Globus pallidus (tissue), 1 donor: ENCODE data around the gene CHN1.

Source experiments
- DNase-seq: peaks from one replicate; pipeline ENCODE4 v3.0.0-alpha.2; 2015; ENCODE audit warnings: low spot score

Gene CHN1

DNA sequence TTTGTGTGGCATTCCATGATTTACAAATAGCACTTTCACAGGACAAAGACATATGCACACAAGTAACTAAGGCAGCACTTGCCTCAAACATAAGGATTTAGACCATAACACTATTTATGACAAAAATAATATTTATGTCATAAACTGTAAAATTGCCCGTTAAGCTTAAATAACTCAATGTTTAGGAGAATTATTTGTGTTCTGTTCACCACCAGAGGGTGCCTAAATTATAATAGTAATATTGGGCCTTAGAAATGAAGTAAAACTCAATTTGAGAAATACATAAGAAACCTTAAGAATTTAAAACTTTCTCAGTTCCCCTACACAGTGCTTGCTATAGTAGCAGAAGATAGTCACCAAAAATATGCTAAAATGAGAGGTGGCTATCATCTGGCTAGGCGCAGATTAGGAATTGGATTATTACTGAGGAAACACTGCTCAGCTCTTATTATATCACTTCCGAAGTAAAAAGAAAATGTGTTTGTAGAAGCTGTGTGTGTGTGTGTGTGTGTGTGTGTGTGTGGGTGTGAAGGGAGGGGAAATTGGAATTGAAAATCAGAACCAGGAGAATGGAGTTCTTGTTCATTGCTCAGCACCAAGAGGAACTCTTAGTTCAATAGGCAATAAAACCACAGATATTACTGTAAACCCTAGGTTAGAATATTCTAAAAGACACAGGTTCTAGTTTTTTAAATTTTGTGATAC lies 4.9 kb upstream of the CHN1 start:
- no peak for DNase-seq

DNA sequence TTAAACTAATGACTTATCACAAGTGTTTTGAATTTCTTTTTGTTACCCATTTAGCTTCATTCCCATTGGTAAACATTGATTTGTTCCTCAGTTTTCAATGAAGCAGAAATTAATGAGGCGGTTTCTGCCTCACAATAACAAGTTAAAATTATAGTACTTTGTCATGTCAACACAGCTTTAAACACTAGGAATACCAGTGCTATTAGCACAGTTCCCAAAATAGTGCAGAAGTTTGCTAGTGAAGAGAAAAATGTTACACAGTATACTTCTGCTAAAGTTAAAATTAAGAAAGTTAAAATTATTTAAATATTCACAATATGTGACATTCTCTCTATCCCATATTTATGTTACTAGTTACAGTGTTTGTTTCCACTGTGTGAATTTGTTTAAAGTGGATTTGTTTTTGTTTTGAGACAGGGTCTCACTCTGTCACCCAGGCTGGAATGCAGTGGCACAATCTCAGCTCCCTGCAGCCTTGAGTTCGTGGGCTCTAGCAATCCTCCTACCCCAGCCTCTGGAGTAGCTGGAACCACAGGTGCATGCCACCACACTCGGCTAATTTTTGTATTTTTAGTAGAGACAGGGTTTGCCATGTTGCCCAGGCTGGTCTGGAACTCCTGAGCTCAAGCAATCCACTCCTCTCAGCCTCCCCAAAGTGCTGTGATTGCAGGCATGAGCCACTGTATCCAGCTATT lies 3.8 kb upstream of the CHN1 start:
- DNase-seq, result no peak

DNA sequence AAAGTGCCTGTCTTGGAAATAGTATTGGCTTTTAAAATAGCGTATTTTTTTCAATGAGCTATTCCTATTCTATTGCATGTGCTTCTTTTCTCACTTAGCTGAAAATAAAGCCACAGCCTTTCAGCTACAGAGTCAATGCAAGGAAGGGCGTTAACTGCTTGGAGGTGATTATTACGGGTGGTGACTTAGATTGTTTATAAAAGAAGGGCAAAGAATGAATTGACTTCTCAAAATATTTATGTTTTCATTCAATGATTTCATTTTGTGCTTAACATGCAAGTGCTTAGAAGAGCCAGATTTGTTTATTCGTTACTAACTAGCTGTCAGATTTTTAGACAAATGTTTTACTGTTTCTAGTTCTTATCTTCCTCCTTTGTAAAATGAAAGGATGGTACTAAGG lies 2.8 kb upstream of the CHN1 start:
- no peak for DNase-seq

DNA sequence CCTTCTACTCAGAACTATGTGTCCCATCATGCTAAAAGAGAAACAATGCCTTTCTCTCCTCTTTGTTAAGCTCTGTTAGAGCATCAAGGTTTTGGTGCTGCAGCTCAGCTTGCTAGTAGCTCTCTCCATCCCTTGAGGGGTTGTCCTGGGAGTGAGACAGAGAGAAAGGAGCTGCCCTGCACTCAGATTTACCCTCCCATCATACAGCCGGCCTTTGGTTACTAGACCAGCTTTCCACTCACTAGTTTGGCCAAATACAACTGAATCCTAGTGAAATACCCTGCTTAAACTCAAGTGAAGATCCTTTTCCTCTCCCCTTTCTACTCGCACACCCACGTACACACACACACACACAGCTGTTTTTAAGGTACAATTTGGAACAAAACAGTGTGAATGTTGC lies 2.3 kb upstream of the CHN1 start:
- no peak for DNase-seq

DNA sequence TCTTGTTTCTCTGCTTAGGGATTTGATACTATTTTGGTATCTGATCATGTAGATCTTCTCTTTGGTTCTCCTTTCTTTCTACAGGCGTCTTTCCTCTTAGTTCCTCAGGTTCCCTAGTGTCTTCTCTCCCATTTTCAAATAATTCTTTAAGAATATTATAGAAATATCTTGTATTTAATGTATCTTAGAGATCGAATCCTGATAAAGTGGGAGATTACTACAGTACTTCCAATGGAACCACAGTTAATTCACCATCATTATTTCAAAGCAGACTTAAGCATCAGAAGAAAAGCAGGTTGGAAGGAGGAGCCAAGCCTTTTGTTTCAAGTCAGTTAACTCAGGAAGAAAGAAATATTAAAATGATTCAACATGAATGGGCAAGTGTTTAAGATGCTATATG lies 1.1 kb upstream of the CHN1 start:
- DNase-seq, result no peak

DNA sequence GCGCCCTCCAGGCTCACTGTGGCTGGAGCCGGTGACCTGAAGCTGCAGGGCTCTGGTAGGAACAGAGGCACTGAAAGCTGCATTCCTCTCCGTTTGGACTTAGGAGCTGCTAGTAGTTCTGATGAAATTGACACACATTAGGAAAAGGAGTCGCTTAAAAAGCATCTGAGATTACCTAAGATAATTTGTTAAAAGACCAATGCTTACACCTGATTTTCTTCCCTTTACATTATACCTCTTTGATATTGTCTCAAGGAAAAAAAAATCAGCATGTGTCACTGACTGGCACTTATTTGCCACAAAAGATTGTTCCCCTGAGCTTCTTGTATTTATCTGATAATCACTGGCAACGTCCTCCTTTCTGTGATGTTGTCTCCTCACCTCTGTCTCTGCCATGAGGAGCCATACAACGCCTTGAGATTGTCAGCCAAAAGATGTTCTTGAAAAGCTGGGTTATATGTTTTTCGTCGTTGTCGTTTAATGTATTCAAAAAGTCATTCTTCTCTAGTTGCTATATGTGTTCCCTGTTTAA lies 618 bp upstream of the CHN1 start:
- DNase-seq, result no peak

DNA sequence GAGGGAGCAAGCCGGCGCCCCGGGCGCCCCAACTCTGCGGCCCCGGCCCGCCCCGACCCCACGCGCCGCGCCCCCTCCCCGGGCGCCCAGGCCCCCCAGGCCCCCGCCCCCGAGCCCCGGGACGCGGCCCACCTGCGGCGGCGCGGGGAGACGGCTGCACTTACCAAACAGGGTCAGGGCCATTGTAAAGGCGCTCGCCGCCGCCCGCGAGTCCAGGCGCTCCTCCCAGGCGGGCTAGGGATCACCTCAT lies 526 bp downstream of the CHN1 start:
- no peak for DNase-seq

DNA sequence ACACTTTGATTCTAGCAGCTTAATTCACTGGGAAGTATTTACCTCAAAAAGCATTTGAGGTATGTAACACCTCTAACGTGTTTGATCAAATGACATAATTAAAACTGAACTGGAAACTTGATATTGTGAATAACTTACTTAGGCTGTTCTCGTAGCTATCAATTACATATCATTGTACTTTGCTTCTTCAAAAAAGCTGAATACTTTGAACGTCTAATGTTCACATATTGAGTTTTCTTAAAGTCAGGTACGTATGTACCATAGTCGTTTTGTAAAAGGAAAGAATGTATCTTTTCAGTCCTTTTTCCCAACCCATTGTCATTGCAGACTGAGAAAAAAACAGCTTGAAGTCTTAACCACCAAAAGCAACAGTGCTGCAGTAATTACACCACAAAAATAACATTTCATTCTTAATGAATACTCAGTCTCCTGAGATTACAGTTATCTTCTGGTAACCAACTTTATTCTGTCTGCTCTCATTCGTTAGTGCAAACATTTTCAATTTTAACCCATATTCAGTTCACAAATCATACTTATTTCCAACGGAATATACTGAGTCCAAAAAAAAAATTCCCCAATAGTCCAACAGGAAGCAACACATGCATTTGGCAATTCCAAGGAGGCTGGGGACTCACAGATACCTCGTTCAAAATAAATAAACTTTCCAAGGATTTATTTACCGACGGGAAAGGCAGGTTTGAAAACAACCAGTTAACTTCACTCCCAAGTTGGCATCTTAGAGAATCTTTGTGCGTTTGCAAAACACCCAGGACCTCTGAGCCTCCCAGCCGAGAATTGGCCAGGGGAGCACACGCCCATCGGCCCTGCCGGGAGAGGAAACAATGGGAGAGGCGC lies 1.1 kb downstream of the CHN1 start:
- DNase-seq, result peak; percentile 25

DNA sequence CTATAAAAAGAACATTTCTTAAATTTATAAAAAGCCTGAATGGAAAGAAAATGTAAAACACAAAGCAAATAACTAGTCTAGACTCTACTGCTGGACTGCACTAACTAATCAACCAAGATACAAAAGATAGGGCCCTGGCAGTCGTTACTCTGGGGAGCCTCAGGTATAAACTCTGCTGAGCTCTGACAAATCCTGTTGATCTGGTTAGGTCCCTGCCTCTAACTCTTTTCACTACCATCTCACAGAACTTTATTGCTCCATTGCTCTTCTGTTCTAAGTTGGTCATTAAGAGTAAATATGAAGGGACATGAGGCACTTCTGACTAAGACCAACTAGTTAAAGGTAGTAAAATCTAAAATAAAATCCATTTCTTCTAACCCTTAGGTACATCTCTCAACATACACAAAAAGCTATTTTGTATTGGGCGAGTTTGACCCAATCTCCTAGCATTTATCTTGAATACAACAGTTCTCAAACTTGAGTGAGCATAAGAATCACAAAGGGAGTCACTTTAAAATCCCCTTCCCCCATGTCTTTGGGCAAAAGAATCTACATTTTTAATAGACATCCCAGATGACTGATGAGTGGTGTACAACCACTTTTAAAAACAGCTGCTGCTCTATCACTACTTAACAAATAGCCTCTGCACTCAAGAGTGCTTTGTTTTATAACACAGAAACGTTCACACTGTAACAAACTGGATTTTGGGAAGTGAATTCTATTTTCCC lies 2.5 kb downstream of the CHN1 start:
- DNase-seq, result no peak

DNA sequence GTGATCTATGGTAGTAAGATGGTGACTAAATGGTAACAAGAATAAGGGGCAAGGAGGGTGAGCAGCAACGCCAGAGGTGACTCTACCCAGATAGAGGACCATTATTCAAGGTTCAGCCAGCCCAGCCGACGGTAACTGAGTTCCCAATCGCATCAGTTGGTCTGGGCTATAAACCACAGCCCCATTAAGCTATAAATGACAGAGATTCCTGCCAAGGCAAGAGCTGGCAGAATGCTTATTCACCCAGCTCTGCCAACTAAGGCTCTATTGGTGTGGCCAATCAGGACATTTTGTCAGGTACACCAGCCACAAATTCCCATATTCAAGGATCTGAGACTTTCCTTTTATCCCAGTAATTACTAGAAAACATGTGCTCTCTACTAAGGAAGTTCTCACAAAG lies 3.6 kb downstream of the CHN1 start:
- DNase-seq, result no peak

DNA sequence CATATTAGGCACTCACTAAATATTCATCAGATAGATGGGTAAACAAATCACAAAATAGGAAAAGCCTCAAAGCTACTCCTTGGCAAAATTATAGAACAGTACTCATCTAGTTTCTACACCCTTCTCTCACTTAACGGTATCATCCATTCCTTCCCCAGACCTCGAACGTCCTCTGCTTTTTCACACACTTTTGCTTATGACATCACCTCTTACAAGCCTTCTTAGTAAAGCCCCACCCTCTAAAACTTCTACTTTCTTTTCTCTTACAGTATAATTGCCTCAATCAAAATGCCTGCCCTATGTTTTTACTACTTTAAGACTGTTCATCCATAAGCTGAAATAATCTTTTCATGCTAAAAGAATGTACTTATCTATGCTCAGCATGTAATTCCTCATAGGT lies 8.1 kb downstream of the CHN1 start:
- DNase-seq, result no peak

DNA sequence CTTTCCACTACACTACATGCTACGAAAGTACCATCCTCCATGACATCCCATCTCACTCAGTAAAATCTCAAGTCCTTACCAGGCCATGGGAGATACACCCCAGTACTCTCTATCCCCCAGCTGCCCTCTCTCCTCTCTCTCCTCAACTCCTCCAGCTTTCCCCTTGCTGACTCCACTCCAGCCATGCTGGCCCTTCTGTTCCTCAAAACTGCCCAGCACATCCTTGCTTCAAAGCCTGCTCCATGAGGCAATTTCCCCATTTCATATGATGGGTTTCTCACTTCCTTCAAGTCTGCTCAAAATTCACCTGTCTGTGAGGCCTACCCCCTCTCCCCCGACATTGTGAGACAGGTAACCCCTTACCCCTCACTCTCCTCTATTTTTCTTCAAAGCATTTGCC lies 8.6 kb downstream of the CHN1 start:
- DNase-seq, result no peak

DNA sequence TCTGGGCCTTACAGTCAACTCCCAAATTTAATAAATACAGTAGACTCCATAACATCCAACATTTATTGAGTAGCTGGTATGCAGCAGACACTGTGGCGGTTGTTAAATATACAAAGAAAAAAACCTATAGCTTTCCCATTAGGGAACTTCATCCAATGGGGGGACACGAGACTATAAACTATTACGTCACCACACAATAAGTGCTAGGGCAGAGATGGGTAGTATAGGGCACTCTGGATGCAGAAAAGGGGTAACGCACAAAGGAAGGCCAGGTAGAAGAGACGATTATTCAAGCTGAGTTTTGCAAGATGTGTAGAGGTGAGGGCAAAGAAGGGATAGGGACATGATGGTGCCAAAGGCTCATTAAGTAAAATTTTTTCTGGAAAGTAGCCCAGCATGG lies 10.8 kb downstream of the CHN1 start:
- no peak for DNase-seq

DNA sequence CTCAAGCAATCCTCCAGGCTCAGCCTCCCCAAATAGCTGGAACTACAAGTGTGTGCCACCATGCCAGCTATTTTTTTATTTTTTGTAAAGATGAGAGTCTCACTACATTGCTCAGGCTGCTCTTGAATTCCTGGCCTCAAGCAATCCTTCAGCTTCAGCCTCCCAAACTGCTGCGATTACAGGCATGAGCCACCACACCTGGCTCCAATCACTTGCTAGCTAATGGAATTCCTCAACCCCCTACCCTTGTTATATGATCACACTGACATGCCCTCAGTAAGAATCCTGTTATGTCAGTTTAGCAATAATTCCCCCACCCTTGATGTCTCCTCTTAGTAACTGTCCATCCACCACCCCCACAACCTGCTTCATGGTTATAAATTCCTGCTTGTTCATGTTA lies 12.3 kb downstream of the CHN1 start:
- no peak for DNase-seq

DNA sequence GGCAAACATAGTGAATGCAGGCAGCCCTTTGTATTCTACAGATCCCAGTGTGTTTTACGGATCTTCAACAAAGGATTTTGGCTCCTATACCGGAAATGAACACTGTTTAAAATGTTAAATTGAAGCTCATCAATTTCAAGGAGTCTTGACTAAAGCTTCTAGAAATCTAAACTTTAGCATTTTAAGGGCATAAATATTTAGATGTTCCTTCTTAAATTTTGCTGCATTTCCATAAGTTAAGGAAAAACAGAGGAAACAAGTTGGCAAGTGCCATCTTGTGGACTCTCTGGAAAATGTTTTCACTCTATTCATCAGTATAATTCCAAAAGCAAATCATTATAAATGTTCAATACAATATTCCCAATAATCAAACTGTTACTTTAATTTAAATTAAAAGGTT lies 19.6 kb downstream of the CHN1 start:
- peak; percentile 45 for DNase-seq

DNA sequence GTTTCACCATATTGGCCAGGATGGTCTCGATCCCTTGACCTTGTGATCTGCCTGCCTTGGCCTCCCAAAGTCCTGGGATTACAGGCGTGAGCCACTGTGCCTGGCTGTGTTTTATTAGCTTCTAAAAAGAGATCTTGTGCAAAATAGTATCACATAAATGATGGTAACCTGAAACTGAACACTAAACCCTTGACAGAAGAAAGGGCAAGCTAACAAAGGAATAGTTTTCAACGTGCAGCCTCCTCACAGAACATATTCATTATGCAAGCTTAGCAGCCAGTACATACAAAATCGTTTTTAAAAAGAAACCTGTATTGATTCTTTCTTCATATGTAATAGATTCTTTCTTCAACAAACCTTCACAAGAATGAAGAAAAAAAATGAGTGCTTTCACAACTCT lies 20.6 kb downstream of the CHN1 start:
- no peak for DNase-seq

DNA sequence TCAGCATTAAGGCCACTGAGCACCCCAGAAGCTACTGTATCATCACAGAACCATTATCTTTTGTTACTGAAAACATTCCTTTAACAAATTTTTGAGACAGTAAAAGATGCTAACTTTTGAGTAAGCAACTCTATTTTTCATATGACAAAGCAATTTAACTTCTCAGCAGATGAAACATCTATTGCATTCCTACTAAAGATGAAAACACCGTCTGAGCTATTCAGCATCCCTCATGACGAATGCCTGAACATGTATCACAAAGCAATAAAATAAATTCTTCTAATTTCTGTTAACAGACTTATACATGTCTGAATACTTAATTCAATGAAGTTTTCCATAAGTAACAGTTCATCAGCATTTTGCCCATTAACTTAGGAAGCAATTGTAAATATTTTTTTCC lies 23.9 kb downstream of the CHN1 start:
- DNase-seq, result no peak

DNA sequence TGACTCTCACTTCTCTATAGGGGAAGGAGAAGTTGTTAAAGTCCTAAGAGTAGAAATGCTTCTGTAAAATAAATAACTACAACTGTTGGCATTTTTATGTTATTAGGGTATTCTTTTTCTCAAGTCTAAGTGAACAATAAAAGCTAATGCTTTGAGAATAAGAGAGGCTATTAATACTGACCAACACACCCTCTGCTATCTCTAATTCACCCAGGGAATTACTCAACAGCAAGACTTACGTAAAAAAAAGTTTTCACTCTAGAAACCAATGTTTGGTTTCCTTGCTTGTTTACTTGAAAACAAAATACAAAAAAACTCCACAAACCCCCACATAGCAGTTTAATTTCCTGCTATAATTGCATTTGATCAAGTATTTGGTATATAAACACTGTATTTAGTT lies 25.2 kb downstream of the CHN1 start:
- no peak for DNase-seq

DNA sequence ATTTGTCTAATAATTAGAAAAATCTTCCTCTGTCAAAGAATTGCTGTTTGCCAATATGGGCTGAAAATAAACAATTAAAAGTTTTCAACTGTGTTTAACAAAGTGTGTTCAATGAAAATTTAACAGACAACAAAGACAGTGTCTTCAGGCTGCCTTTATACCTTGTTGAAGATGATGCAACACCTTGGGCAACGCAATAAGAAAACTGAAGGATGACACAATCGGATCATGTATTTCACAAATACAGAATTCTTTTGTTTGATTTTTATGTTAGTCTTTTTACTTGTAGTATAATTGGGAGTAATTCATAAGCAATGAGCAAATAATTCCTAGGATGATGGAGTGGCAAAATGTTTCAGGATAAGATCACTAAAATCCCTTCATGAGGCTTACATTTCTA lies 27.8 kb downstream of the CHN1 start:
- DNase-seq, result no peak

DNA sequence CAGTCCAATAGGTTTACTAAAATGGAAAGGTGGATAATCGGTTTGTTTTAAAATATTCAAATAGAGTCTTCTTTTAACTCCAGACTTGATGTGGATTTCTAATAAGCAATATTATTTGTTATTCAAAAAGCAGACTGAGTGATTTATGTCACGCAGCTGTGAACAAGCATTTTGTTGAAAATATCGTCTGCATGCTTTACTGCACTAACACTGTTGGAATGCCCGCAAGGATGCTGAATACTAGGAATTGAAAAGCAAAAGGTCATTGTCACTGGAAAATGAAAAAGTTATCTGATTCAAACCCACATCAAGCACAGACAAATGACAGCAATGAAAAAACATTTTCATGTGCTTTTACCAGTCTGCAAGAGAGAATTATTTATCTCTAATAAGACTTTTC lies 31.1 kb downstream of the CHN1 start:
- no peak for DNase-seq

DNA sequence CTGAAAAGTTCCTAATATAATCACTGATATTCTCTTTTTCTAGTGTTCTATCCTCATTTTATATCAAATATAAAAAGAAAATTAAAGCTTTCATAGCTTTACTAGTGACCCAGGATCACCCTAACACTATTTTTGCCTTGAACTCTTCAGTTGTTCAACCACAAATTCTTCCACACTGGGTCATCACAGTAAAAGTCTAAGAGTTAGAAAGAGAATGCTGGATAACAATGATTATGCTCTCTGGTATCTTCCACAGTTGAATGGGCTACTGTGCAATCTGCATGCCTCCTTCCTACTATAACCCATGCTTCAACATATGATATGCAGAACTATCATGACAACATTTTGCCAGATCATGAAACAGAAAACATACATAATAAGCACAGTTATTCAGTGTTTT lies 32.3 kb downstream of the CHN1 start:
- no peak for DNase-seq
